Activated CD4-positive, alpha-beta T cell treated with anti-CD3 and anti-CD28 coated beads, Interleukin-2, amount 10 ng/mL, durations not matched to agents 7 days and 5 days (primary cell): ENCODE measurements around the gene TNFSF18. TPM values are rescaled to one million over a fixed set of nuclear protein-coding genes. Genes with fewer than 3 reads are reported as not detected.

Experiments used
- CTCF ChIA-PET: fragments of 350-600 bp; sonication (Branson Sonifier 250); formaldehyde crosslinking; loops from one replicate; lab custom pipeline; 2021; ENCODE audit warnings: antibody characterized with exemption; lab: Charles Lee
- POLR2A ChIA-PET: fragments of 350-600 bp; sonication (Branson Sonifier 250); formaldehyde crosslinking; loops from one replicate; lab custom pipeline; 2021; ENCODE audit warnings: antibody characterized with exemption; lab: Charles Lee
- DNase-seq: peaks from one replicate; pipeline ENCODE4 v3.0.0-alpha.2; 2020
- H3K27ac Mint-ChIP-seq: one replicate; pipeline ENCODE4 v1.8.0; 2021; ENCODE audit warnings: mild to moderate bottlenecking, moderate library complexity, mixed read lengths
- H3K27me3 Mint-ChIP-seq: one replicate; pipeline ENCODE4 v1.8.0; 2021; ENCODE audit warnings: mixed read lengths
- H3K36me3 Mint-ChIP-seq: one replicate; pipeline ENCODE4 v1.8.0; 2021; ENCODE audit warnings: low read depth, mixed read lengths
- H3K4me1 Mint-ChIP-seq: one replicate; pipeline ENCODE4 v1.8.0; 2021; ENCODE audit warnings: mixed read lengths
- H3K4me3 Mint-ChIP-seq: one replicate; pipeline ENCODE4 v1.8.0; 2021; ENCODE audit warnings: mild to moderate bottlenecking, moderate library complexity, mixed read lengths
- H3K9me3 Mint-ChIP-seq: one replicate; pipeline ENCODE4 v1.8.0; 2021; ENCODE audit warnings: mixed read lengths
- total RNA-seq, 2 experiments: library from RNA; stranded (reverse); gene quantifications; one replicate each; pipeline ENCODE4 v1.2.3, GENCODE V29; 2021

TNFSF18 gene
- total RNA-seq, 2 experiments from 2014 or later: not detected

DNA sequence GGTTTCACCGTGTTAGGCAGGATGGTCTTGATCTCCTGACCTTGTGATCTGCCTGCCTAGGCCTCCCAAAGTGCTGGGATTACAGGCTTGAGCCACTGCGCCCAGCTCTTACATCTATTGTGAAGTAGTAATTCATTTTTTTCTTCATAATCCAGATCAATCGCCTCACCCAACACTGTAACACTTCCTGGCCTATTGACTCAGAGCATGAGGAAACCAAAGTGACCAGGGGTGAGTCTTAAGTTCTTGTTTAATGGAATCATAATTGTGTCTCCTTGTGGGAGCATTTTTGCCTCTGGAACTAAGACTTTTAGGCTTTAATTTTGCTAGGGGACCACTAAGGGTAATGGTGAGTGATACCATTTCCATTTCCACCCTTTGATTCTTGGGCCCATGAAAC lies 27.4 kb downstream of the TNFSF18 start:
- DNase-seq: no peak
- no peak overlapping the region for H3K27ac Mint-ChIP-seq
- no peaks in the 10 kb centered on the region for H3K36me3 Mint-ChIP-seq
- H3K4me3 Mint-ChIP-seq: no peak overlapping the region
- ChIA-PET CTCF (interaction anchor here (0.7 kb wide), 1 partner anchor 595 kb away, joined by 6 read pairs; no protein-coding TSS in a partner anchor), POLR2A (no interaction called here)
- H3K9me3 Mint-ChIP-seq: peaks cover 2% of the 10 kb centered on the region
- peaks cover 5% of the 10 kb centered on the region for H3K27me3 Mint-ChIP-seq
- no peaks in the 10 kb centered on the region for H3K4me1 Mint-ChIP-seq

DNA sequence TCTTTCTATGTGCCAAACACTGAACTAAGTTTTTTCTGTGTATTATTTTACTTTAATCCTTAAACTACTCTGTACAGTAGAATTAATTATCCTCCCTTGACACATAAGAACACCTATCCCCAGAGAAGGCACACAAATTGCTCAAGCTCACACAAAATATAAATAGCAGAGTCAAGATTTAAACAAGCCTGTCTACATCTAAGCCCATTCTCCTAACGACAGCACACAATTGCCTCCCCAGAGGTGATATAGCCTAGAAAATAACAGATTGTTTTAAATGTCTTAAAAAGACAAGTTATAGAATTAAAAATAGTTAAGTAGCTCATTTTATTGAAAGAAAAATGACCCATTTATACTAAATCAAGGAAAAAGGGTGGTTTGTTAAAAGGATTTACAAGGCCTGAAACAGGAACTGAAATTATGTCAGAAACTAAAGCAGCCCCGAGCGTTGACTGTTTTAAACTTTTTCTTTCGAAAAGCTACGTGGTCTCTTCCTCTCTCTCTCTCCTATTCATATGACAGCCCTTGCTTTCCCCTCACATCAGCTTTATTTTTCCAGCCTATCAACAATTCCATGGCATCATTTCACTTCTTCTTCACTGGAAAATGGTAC lies 30.5 kb downstream of the TNFSF18 start:
- DNase-seq: no peak
- ChIA-PET CTCF (interaction anchor here (1.9 kb wide), 1 partner anchor 170 kb away, joined by 4 read pairs; no protein-coding TSS in a partner anchor), POLR2A (no interaction called here)
- H3K36me3 Mint-ChIP-seq: no peaks in the 10 kb centered on the region
- peaks cover 5% of the 10 kb centered on the region for H3K27me3 Mint-ChIP-seq
- no peak overlapping the region for H3K4me3 Mint-ChIP-seq
- peaks cover 2% of the 10 kb centered on the region for H3K9me3 Mint-ChIP-seq
- H3K27ac Mint-ChIP-seq: no peak overlapping the region
- no peaks in the 10 kb centered on the region for H3K4me1 Mint-ChIP-seq

DNA sequence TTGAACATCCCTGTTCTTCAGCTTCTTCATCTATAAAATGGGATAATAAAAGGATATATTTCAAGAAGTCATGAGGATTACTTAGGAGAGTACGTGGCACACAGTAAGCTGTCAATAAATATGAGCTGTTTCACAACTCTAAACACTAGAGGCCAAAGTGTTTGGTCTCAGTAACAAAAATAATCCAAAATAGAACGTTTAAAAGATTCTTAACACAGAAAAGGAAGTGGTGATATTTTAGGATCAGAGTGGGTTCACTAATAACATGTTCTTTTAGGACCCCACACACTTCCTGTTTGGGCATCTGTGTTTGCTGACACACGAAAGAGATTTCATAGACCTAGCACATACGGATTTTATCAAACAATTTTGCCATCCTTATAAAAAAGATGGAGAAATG lies 32.9 kb downstream of the TNFSF18 start:
- no peak overlapping the region for H3K27ac Mint-ChIP-seq
- peaks cover 9% of the 10 kb centered on the region for H3K27me3 Mint-ChIP-seq
- no peak overlapping the region for H3K4me3 Mint-ChIP-seq
- H3K4me1 Mint-ChIP-seq: no peaks in the 10 kb centered on the region
- CTCF ChIA-PET: no interaction called here
- POLR2A ChIA-PET: no interaction called here
- no peaks in the 10 kb centered on the region for H3K36me3 Mint-ChIP-seq
- no peaks in the 10 kb centered on the region for H3K9me3 Mint-ChIP-seq
- no peak for DNase-seq

DNA sequence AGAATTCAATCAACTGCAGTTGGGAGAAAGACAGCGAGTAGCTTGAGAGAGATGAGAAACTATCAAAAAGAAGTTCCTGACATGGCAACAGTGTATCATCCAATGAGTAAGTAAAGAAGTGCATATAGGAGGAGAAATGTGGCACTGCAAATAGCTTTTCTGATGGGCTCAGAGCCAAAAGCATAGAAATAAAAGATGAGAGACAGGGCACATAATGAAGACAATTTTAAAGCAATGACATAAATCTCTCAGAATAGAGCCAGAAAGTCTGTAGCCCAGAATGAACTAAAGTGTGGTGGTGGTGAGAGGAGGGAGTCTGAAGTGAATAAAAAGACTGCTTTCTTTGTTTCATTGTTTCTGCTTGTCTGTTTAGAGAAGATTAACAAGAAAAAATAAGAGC lies 34.3 kb downstream of the TNFSF18 start:
- Mint-ChIP-seq H3K36me3 (no peaks in the 10 kb centered on the region), H3K27me3 (peaks cover 13% of the 10 kb centered on the region), H3K4me3 (no peak overlapping the region), H3K27ac (no peak overlapping the region), H3K9me3 (no peaks in the 10 kb centered on the region), H3K4me1 (no peaks in the 10 kb centered on the region)
- no peak for DNase-seq
- ChIA-PET CTCF (no interaction called here), POLR2A (no interaction called here)

DNA sequence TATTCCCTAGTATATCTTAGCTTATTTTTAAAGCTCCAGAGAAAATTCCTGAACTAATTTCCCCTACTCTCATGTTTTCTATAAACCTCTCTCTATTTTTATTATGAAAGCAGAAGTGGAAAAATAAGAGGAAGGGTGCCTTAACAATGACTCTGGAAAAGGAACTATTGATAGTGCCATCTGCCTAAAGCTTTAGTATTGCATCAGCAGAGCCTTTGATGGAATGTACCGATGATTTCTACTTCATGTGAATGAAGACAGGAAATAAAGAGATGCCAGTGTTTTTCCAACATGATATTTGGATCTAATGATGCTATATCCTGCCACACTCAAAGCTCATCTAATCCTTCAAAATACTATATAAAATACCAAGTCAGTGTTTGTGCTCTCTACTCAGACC lies 35.1 kb downstream of the TNFSF18 start:
- DNase-seq: no peak
- Mint-ChIP-seq H3K4me3 (no peak overlapping the region), H3K27ac (no peak overlapping the region), H3K4me1 (no peaks in the 10 kb centered on the region), H3K9me3 (no peaks in the 10 kb centered on the region), H3K36me3 (no peaks in the 10 kb centered on the region), H3K27me3 (peaks cover 17% of the 10 kb centered on the region)
- CTCF ChIA-PET: no interaction called here
- POLR2A ChIA-PET: no interaction called here

DNA sequence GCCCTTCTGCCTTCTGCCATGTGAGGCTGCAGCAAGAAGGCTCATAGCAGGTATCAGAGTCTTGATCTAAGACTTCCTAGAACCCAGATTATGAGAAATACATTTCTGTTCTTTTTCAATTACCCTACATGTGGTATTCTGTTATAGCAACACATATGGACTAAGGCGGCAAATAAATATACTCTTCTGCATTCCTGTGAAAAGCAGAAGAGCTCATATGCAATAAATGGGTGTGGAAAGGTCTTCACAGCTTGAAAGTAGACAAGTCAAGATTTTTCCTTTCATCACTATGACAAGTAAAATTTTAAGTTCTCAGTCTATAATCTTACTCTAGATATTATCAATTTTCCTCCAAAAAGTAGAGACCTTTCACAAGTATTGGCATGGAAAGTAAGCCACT lies 36.6 kb downstream of the TNFSF18 start:
- Mint-ChIP-seq H3K27me3 (peaks cover 15% of the 10 kb centered on the region), H3K9me3 (no peaks in the 10 kb centered on the region), H3K36me3 (no peaks in the 10 kb centered on the region), H3K4me3 (no peak overlapping the region), H3K4me1 (no peaks in the 10 kb centered on the region), H3K27ac (no peak overlapping the region)
- POLR2A ChIA-PET: no interaction called here
- no peak for DNase-seq
- CTCF ChIA-PET: no interaction called here

DNA sequence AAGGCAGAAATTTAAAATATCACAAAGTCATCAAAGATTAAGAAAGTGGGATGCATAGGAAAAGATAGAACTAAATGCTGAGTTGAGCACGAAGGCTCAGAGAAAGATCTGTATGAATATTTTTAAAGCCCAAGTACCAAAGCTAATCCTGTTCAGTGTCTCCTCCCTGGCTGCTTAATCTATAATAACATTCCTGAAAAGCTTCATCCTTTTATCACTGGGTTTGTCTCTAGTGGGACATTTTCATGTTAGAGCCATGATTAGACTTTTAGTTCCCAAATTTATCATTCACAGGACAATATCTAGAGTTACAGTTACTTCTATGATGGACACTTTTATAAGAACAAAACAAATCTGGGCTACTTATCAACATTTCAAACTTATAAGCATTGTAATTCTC lies 38.6 kb downstream of the TNFSF18 start:
- DNase-seq: no peak
- no peaks in the 10 kb centered on the region for H3K36me3 Mint-ChIP-seq
- peaks cover 13% of the 10 kb centered on the region for H3K27me3 Mint-ChIP-seq
- no peaks in the 10 kb centered on the region for H3K9me3 Mint-ChIP-seq
- H3K27ac Mint-ChIP-seq: no peak overlapping the region
- no peak overlapping the region for H3K4me3 Mint-ChIP-seq
- ChIA-PET CTCF (no interaction called here), POLR2A (no interaction called here)
- peaks cover 2% of the 10 kb centered on the region for H3K4me1 Mint-ChIP-seq

DNA sequence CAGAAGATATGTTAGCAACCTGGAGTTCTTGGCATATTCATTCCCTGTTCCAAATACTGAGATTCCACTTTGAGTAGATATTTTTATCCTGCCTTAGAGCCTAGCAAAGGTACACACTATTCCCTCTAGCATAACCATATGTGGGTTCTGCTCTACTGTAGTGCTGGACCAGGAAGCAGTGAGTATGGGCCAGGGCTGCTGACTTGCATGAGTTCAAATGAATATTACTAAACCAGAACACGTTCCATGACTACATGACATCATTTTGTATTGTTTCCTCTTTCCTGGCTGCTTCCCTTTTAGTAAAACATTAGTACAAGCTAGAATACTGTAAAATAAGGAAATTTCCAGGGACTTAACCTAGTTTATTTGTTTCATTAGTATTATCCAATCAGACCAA lies 41.1 kb downstream of the TNFSF18 start:
- peaks cover 9% of the 10 kb centered on the region for H3K27me3 Mint-ChIP-seq
- CTCF ChIA-PET: interaction anchor here (0.6 kb wide), 1 partner anchor 828 kb away, joined by 3 read pairs; no protein-coding TSS in a partner anchor
- H3K27ac Mint-ChIP-seq: no peak overlapping the region
- POLR2A ChIA-PET: no interaction called here
- DNase-seq: no peak
- H3K4me3 Mint-ChIP-seq: no peak overlapping the region
- H3K4me1 Mint-ChIP-seq: peaks cover 4% of the 10 kb centered on the region
- H3K36me3 Mint-ChIP-seq: no peaks in the 10 kb centered on the region
- no peaks in the 10 kb centered on the region for H3K9me3 Mint-ChIP-seq

DNA sequence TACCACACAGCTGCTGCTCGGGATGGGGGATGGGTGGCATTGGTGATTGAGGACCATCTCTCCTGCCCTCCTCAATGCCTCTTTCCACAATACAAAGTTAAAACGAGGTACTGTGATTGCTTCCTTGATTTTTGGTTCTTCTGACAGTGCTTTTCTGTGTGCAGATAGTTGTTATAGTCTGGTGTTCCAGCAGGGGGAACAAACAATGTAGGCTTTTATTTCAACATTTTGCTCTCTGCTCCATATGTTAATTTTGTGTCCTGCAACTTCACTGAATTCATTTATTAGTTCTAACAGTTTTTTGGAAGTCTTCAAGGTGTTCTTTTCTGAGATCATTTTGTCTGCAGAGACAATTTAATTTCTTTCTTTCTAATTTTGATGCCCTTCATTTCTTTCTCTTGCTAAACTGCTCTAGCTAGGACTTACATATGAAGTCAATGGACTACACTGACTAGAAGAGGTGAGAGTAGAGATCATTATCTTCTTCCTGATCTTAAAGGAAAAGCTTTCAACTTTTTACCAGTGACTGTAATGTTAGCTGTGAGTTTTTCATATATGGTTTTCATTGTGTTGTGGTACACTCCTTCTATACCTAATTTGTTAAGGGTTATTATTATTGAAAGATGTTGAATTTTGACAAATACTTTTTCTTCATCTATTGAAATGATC lies 45.4 kb downstream of the TNFSF18 start:
- H3K36me3 Mint-ChIP-seq: no peaks in the 10 kb centered on the region
- DNase-seq: no peak
- H3K4me3 Mint-ChIP-seq: no peak overlapping the region
- CTCF ChIA-PET: no interaction called here
- POLR2A ChIA-PET: no interaction called here
- no peak overlapping the region for H3K27ac Mint-ChIP-seq
- no peaks in the 10 kb centered on the region for H3K27me3 Mint-ChIP-seq
- H3K4me1 Mint-ChIP-seq: peaks cover 4% of the 10 kb centered on the region
- H3K9me3 Mint-ChIP-seq: peaks cover 8% of the 10 kb centered on the region

DNA sequence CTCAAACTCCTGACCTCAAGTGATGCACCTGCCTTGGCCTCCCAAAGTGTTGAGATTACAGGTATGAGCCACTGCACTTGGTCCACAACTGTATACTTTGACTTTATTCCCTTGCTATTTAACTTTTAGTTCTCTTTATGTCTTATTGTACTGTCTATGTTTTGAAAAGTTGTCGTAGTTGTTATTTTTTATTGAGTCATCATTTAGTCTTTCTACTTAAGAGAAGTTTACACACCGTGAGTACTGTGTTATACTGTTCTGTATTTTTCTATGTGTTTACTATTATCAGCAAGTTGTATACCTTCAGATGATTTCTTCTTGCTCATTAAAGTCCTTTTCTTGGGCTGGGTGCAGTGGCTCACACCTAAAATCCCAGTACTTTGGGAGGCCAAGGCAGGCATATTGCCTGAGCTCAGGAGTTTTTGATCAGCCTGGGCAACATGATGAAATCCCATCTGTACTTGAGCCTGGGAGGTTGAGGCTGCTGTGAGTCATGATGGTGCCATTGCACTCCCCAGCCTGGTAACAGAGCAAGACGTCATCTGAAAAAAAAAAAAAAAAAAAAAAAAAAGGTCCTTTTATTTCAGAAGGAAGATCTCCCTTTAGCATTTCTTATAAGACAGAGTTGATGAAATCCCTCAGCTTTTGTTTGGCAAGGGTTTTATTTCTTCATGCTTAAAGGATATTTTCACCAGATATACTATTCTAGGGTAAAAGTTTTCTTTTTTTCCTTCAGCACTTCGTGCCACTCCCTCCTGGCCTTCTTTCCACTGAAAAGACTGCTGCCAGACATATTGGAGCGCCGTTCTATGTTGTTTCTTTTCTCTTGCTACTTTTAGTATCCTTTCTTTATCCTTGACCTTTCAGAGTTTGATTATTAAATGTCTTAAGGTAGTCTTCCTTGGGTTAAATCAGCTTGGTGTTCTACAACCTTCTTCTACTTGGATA lies 47.6 kb downstream of the TNFSF18 start:
- ChIA-PET POLR2A (no interaction called here), CTCF (no interaction called here)
- no peak overlapping the region for H3K4me3 Mint-ChIP-seq
- peaks cover 9% of the 10 kb centered on the region for H3K9me3 Mint-ChIP-seq
- H3K4me1 Mint-ChIP-seq: peaks cover 2% of the 10 kb centered on the region
- no peak for DNase-seq
- no peaks in the 10 kb centered on the region for H3K27me3 Mint-ChIP-seq
- no peak overlapping the region for H3K27ac Mint-ChIP-seq
- no peaks in the 10 kb centered on the region for H3K36me3 Mint-ChIP-seq

DNA sequence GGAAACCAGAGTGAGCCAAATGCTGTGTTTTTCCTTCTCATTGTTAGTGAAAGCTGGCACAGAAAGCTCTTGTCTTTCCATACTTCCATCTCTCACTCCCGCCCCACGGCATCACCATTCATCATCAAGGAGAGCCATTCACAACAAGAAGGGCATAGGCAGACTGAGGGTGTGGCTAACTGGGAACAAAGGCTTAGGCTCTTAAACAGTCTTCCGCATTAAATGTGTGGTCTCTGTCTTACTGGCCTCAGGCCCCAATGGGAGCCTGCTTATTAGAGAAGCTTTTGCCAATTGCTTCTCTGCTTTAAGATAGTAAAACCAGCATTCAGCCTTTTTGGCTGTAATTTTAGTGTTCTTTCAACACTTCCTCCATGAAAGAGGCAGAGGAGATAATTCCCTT lies 51.4 kb downstream of the TNFSF18 start:
- no peak for DNase-seq
- POLR2A ChIA-PET: no interaction called here
- peaks cover 5% of the 10 kb centered on the region for H3K27me3 Mint-ChIP-seq
- H3K9me3 Mint-ChIP-seq: peaks cover 21% of the 10 kb centered on the region
- no peak overlapping the region for H3K4me3 Mint-ChIP-seq
- no peaks in the 10 kb centered on the region for H3K4me1 Mint-ChIP-seq
- no peaks in the 10 kb centered on the region for H3K36me3 Mint-ChIP-seq
- no peak overlapping the region for H3K27ac Mint-ChIP-seq
- CTCF ChIA-PET: no interaction called here

DNA sequence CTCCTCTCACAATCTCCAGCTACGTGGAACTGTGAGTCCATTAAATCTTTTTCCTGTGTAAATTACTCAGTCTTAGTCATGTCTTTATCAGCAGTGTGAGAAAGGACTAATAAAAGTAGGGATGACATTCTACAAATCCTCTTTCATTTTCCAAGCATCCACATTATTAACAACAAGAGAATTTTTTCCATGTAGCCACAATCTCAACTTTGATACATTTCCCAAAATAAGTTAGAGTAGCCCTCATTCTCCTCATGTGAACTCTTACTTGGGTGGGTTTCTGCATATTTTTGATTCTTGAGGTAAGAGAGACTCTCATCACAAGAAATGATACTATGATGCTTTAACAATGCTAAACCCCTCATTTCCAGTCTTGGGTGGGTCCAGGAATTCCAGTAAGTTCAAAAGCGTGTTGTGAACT lies 52.8 kb downstream of the TNFSF18 start:
- Mint-ChIP-seq H3K36me3 (no peaks in the 10 kb centered on the region), H3K4me1 (no peaks in the 10 kb centered on the region), H3K27me3 (peaks cover 6% of the 10 kb centered on the region), H3K4me3 (no peak overlapping the region), H3K9me3 (peaks cover 21% of the 10 kb centered on the region), H3K27ac (no peak overlapping the region)
- DNase-seq: no peak
- POLR2A ChIA-PET: no interaction called here
- CTCF ChIA-PET: no interaction called here

DNA sequence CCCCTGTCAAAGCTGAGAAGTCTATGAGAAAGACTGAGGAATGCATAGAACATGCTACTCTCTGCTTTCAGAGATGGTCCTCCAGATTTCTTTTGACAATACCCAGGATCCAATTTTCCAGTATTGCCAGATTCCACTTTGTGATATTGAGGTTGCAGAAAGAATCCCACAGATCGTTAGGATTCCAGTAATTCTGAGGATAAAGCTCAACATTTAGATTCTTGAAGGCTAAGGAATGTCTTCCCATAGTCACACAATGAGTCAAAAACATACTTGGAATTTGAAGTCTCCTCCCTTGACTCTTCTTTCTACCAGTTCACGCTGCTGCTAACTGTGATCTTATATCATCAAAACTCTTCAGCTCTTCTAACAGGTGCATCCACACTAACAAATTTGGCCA lies 57.1 kb downstream of the TNFSF18 start:
- Mint-ChIP-seq H3K27me3 (peaks cover 9% of the 10 kb centered on the region), H3K9me3 (peaks cover 13% of the 10 kb centered on the region), H3K36me3 (no peaks in the 10 kb centered on the region), H3K27ac (no peak overlapping the region), H3K4me3 (no peak overlapping the region), H3K4me1 (no peaks in the 10 kb centered on the region)
- no peak for DNase-seq
- POLR2A ChIA-PET: no interaction called here
- CTCF ChIA-PET: no interaction called here
